CD4-positive, alpha-beta T cell treated with Interleukin-17A for 4 hours (primary cell): ENCODE data around the gene TET1.
"Not testable (repeated sequence)": the region's sequence is repeated elsewhere in the genome, so short reads cannot be mapped to it uniquely, and the experiment has no call there.

Experiments used
- DNase-seq: peaks from one replicate; pipeline ENCODE4 v3.0.0-alpha.2; 2020; ENCODE audit warnings: mixed read lengths

The TET1 gene

DNA sequence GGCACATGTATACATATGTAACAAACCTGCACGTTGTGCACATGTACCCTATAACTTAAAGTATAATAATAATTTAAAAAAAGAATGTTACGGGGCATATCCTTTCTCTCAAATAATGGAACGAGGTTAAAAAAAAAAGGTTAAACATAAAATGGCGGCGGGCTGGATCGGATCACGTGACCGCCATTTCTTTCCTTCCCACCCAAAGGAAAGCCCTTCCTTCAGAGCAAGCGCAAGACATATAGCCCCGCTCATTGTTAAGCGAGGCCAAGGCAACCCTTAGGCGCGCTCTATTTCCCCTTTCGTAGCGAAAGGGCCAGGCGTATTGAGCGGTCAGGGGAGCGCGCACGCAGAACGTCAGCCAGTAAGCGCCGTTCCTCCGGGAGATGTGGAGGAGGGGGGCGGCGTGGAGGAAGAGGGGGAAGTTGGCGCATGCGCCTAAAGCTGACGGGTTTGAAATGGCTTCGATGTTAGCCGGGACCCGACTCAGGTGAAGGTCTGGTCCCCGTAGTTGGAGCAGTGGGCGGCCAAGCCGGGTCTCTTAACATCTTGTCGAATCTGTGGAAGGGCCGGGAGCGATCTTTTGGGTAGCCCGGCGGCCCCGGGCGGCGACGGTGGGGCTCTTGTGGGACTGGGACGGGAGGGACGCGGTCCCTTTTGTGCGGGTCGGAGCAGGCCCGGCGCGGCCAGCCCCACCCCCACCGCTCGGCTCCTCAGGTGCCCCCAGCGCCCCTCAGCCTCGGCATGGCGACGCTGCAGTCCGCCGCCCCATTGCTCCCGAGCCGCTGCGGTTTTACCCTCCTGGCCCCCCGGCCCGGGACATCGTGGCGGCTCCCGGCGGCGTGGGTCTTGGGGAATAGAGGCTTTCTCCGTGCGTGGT lies 160.9 kb downstream of the TET1 start, which contains the start of gene CCAR1:
Gene CCAR1 (plus strand): TSS at position 447 of the 880 bp plus-strand sequence. CDS start 1,266 bp downstream, outside the sequence.
- DNase-seq: peak; percentile 98

DNA sequence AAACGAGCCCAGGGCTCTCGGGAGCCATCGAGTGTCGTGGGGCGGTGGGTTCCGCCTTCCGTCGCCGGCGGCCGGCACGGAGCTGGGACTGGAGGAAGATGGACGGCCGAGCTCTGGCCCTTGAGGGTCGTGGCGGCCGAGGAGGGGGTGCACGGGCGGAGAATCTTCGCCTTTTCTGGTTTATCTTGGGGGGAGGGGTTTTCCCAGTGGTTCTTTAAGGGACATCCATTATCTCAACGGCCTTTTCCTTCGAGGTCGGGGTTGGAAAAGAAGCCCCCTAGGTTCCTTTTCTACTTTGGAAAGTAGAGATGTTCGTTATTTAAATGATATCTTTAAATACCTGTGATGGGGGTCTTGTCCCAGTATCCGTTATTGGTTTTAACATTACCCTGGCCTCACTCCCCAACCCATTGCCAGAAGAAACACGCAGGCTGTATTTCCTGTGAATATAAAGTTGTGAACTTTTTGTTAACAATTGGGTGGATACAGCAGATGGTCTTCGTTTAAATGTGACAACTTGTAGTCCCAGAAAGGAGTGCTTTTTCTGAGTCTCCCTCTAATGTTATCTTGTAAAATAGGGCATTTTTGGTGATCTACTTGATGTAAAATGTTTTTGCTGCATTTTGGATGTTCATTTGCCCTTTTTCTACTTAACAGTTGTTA lies 161.7 kb downstream of the TET1 start:
- no peak for DNase-seq

DNA sequence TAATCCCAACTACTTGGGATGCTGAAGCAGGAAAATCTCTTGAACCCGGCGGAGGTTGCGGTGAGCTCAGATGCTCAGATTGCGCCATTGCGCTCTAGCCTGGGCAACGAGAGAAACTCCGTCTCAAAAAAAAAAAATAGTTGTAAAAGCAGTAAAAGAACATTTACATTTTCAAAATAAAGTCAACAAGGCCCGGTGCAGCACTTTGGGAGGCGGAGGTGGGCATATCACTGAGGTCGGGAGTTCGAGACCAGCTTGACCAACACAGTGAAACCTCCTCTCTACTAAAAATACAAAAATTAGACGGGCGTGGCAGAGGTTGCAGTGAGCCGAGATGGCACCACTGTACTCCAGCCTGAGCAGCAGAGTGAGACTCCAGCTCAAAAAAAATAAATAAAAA lies 164.9 kb downstream of the TET1 start:
- no peak for DNase-seq

DNA sequence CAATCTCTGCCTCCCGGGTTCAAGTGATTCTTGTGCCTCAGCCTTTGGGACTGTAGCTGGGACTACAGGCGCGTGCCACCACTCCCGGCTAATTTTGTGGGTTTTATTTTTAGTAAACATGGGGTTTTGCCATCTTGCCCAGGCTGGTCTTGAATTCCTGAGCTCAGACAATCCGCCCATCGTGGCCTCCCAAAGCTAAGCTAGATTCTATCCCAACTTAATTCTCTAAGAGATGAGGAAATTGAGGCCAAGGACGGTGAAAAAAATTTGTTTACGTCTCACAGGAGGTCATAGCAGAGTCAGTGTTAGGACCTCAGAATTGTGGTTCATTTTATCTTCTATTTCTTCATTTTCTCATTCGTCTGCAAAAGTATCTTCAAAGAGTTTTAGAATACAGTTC lies 167.0 kb downstream of the TET1 start:
- no peak for DNase-seq

DNA sequence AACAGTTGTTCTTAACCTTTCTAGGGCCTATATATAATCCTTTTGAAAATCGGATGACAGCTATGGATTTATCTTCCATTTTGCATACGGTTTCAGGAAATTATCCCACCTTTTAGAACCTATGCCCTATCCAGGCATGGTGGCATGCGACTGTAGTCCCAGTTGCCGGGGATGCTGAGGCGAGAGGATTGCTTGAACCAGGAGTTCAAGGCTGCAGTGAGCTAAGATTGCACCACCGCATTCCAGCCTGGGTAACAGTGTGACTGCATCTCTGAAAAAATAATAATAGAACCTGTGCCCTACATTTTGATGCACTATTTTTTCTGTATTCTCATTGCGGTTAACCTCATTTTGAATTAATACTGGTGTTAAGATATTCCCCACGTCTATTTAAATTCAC lies 172.5 kb downstream of the TET1 start:
- DNase-seq: no peak

DNA sequence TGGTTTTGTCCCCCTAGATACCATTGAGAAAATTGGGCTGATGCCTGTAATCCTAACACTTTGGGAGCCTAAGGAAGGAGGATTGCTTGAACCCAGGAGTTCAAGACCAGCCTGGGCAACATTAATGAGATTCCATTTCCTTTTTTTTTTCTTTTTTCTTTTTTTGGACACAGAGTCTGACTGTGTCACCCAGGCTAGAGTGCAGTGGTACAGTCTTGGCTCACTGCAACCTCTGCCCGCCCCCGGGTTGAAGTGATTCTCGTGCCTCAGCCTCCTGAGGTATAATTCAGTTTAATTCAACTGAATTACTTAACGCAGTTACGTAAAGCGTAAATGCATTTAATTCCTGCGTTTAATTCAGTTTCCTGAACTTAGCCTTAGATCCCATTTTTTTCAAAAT lies 174.2 kb downstream of the TET1 start:
- DNase-seq: no peak

DNA sequence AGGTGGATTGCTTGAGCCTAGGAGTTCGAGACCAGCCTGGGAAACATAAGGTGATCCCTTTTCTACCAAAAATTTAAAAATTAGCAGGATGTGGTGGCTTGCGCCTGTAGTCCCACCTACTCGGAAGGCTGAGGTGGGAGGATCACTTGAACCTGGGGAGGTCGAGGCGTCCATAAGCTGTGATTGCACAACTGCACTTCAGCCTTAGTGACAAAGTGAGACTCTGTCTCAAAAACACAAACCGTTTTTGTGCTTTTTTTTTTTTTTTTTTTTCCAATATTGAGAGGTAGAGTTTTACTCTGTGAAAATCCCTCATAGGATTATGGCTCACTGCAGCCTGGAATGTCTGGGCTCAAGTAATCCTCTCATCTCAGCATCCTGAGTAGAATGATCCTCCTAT lies 175.0 kb downstream of the TET1 start:
- no peak for DNase-seq

DNA sequence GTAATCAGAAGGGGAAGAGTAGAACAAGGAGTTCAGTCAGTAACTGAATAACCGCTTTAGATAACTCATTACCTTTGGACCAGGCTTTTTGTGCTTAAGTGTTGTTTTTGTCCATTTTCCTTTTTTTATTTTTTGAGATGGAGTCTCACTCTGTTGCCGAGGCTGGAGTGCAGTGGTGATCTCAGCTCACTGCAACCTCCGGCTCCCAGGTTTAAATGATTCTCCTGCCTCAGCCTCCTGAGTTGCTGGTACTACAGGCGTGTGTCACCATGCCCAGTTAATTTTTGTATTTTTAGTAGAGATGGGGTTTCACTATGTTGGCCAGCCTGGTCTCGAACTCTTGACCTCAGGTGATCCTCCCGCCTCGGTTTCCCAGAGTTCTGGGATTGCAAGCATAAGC lies 175.6 kb downstream of the TET1 start:
- DNase-seq: not testable (repeated sequence)

DNA sequence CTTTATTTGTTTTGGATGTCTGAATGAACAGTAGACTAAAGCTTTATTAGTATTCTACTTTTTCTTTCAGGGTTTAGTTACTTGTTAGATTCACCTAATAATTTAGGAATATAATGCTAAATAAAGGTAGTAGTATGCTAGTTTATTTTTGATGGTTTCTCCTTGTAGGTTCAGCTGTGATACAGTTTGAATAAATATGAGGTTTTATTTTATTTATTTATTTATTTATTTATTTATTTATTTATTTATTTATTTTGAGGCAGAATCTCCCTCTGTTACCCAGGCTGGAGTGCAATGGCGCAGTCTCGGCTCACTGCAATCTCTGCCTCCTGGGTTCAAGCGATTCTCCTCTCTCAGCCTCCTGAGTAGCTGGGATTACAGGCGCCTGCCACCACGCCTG lies 180.5 kb downstream of the TET1 start:
- DNase-seq: not testable (repeated sequence)

DNA sequence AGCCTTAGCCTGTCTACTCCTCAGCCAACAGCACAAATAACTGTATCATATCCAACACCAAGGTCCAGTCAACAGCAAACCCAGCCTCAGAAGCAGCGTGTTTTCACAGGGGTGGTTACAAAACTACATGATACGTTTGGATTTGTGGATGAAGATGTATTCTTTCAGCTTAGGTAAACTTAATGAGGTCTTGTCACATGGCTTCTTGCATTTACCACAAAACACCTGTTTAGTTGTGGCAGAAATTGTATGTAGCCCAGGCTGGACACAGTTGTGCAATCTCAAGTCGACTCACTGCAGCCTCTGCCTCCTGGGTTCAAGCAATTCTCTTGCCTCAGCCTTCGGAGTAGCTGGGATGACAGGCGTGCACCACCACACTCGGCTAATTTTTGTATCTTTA lies 182.3 kb downstream of the TET1 start:
- no peak for DNase-seq
